ENCODE results near the gene RPS10. TPM values are rescaled to one million over a fixed set of nuclear protein-coding genes. Genes with fewer than 3 reads are reported as not detected.

RPS10 gene
- total RNA-seq, 2 experiments from 2014 or later, result 1,714 to 2,938 TPM

GRCh38 chr6:34466242-34467185 is 40.6 kb upstream of the RPS10 start:
- peak; percentile 29 for DNase-seq (ENCODE audit: low spot score)
- TF ChIP-seq EZH2phosphoT487 (IDR thresholded peaks at IDR 0.05; ENCODE audit: borderline replicate concordance, low read depth, low read length) (no peak), CTCF (conservative IDR thresholded peaks at IDR 0.05; ENCODE audit: low read length) (no peak)
- BruUV-seq (replicated peaks), result no TSS peak
- ChIA-PET CTCF (ENCODE audit: unreplicated experiment) (interaction anchor here (1.8 kb wide), 1 partner anchor 9 kb away, joined by 4 read pairs; no protein-coding TSS in a partner anchor), POLR2A (interaction anchor here (0.7 to 1.8 kb wide), 4 partner anchors 9 to 326 kb away, joined by 3 to 7 read pairs (median 4); no protein-coding TSS in a partner anchor)
- no peaks in the 10 kb centered on the region for H4K20me1 ChIP-seq (ENCODE audit: insufficient read depth, low read length)
- intact Hi-C loops (cut with micrococcal nuclease; ENCODE audit: unreplicated experiment), result loop anchor here (2.0 to 5.0 kb wide), 2 partner anchors 214 to 326 kb away; partner anchors contain the start of gene BLTP3A
- peak overlapping the region; percentile 39; the same call in 1 of the 2 replicates for H2AFZ ChIP-seq (ENCODE audit: low read length)
- H3K4me3 ChIP-seq (ENCODE audit: low read depth, low read length, poor library complexity, severe bottlenecking), result peak overlapping the region; percentile 79
- H3K4me2 ChIP-seq (ENCODE audit: low read length), result peak overlapping the region; percentile 87
- H3K79me2 ChIP-seq (ENCODE audit: insufficient read depth, low read depth, low read length), result peaks cover 54% of the 10 kb centered on the region
- no peaks in the 10 kb centered on the region for H3K9me2 ChIP-seq (ENCODE audit: insufficient read depth, low read length)
- H3K27ac ChIP-seq (ENCODE audit: low read depth, low read length, poor library complexity, severe bottlenecking), result peak overlapping the region; percentile 79
- H3K36me3 ChIP-seq (ENCODE audit: insufficient read depth, low read length), result 0 out of 2 replicates have a peak, but pooled peaks cover under 1% of the 10 kb centered on the region
- no peaks in the 10 kb centered on the region for H3K9me3 ChIP-seq (ENCODE audit: low read length)
- peaks cover 58% of the 10 kb centered on the region for H3K4me1 ChIP-seq (ENCODE audit: insufficient read depth, low read length, poor library complexity, severe bottlenecking)

DNA sequence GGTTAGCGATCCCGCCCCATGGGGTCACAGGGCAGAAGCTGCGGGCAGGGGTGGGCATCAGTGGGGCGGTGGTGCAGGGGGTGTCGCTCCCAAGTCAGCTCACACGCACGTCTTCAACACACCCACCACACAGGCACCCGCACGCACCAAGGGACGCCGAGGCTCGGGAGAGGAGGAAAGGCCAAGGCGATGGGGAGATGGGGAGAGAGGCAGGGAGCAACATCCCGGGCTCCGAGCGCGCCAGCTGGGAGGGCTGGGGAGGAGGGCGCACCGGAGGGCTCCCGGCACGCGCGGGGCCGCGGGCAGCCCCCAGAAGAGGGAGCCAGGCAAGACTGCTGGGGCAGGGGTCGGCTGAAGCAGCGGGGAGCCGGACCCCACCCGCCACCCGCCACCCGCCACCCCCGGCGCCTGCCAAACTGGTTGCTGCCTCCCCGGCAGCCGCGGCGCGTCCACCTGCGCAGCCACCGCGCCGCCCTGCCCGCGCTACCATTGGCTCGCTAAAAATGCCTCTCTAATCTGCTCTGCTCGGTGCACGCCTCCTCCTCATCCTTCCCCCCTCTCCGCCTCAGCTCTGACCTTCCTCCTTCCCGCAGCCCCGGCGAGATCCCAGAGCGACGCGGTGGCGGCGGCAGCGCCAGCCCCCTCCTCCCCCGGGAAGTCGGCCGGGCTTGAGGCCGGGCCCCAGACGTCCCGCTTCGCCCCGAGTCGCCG is 39.8 kb upstream of the RPS10 start, which contains the start of gene PACSIN1:
TSS of gene PACSIN1 (plus strand) at position 546 of the 711 bp plus-strand sequence. CDS start 60,230 bp downstream, outside the sequence.
- Histone ChIP-seq H3K9me2 (ENCODE audit: insufficient read depth, low read length) (no peaks in the 10 kb centered on the region), H2AFZ (ENCODE audit: low read length) (peak within 1 kb of the TSS; percentile 39; the same call in 1 of the 2 replicates)
- POLR2A ChIA-PET, result interaction anchor here (0.7 to 1.8 kb wide), 4 partner anchors 10 to 327 kb away, joined by 3 to 7 read pairs (median 4); no protein-coding TSS in a partner anchor

More for the DNA sequence above, 39.8 kb upstream of the RPS10 start, which contains the start of gene PACSIN1:
- Histone ChIP-seq H3K9me3 (ENCODE audit: low read length) (no peaks in the 10 kb centered on the region), H4K20me1 (ENCODE audit: insufficient read depth, low read length) (no peaks in the 10 kb centered on the region), H3K4me1 (ENCODE audit: insufficient read depth, low read length, poor library complexity, severe bottlenecking) (peaks cover 66% of the 10 kb centered on the region), H3K27ac (ENCODE audit: low read depth, low read length, poor library complexity, severe bottlenecking) (peak within 1 kb of the TSS; percentile 79), H3K79me2 (ENCODE audit: insufficient read depth, low read depth, low read length) (peaks cover 46% of the 10 kb centered on the region), H3K4me3 (ENCODE audit: low read depth, low read length, poor library complexity, severe bottlenecking) (peak within 1 kb of the TSS; percentile 79), H3K4me2 (ENCODE audit: low read length) (peak within 1 kb of the TSS; percentile 87), H3K36me3 (ENCODE audit: insufficient read depth, low read length) (no peaks in the 10 kb centered on the region)
- intact Hi-C loops (cut with micrococcal nuclease; ENCODE audit: unreplicated experiment), result loop anchor here (2.0 to 5.0 kb wide), 2 partner anchors 215 to 327 kb away; partner anchors contain the start of gene BLTP3A
- TF ChIP-seq CTCF (conservative IDR thresholded peaks at IDR 0.05; ENCODE audit: low read length) (no peak), EZH2phosphoT487 (IDR thresholded peaks at IDR 0.05; ENCODE audit: borderline replicate concordance, low read depth, low read length) (no peak)
- CTCF ChIA-PET (ENCODE audit: unreplicated experiment), result interaction anchor here (1.8 kb wide), 1 partner anchor 10 kb away, joined by 4 read pairs; no protein-coding TSS in a partner anchor
- peak; percentile 80 for DNase-seq (ENCODE audit: low spot score)
- BruUV-seq (replicated peaks), result no TSS peak

Data from OCI-LY7 (cell line).